Ovary (tissue), 9 donors: ENCODE results near the gene SLC28A2. TPM values are rescaled to one million over a fixed set of nuclear protein-coding genes. Genes with fewer than 3 reads are reported as not detected.

ENCODE experiments used
- DNase-seq, 5 donors: peaks; one replicate each; pipeline ENCODE4 v3.0.0-alpha.2; 2019 to 2020
- H3K27ac ChIP-seq, 2 donors: fragments of 200-600 bp; one replicate each; pipeline versions ENCODE4 v1.5.1 to v1.8.0; 2019 to 2022
- H3K27me3 ChIP-seq: fragments of 200-600 bp; one replicate; pipeline ENCODE4 v1.8.0; 2022
- H3K36me3 ChIP-seq: fragments of 200-600 bp; sonication (generic); one replicate; pipeline ENCODE4 v1.5.1; 2019
- H3K4me1 ChIP-seq: one replicate; pipeline ENCODE4 v1.8.1; 2013; ENCODE audit warnings: mild to moderate bottlenecking, moderate library complexity; ENCODE audit not compliant: insufficient read depth
- H3K4me3 ChIP-seq: fragments of 200-600 bp; sonication (generic); one replicate; pipeline ENCODE4 v1.5.1; 2017
- H3K9me3 ChIP-seq, 2 donors: fragments of 200-600 bp in 1 of 2; sonication (generic) in 1 of 2; one replicate each; pipeline versions ENCODE4 v1.5.1 to v1.8.1; 2013 to 2019; ENCODE audit warnings: mild to moderate bottlenecking in 1 of 2, moderate library complexity in 1 of 2
- CTCF ChIP-seq, 3 donors: fragments of 450-650 bp in 2 of 3; fragments of 200-600 bp in 1 of 3; IDR thresholded peaks; one replicate each; pipeline versions ENCODE4 v1.5.1 to v1.8.0; 2016 to 2022; ENCODE audit warnings: antibody characterized with exemption in 3 of 3, mild to moderate bottlenecking in 1 of 3
- EP300 ChIP-seq: sonication (generic); formaldehyde crosslinking; IDR thresholded peaks from one replicate; pipeline ENCODE4 v1.6.1; 2017; ENCODE audit warnings: antibody characterized with exemption
- POLR2A ChIP-seq: fragments of 450-650 bp; IDR thresholded peaks from one replicate; pipeline ENCODE4 v1.6.1; 2017; ENCODE audit warnings: antibody characterized with exemption, mild to moderate bottlenecking, moderate library complexity
- WGBS, 3 donors: extraction: QIAGEN DNeasy Blood & Tissue Kit in 1 of 3; methylation state at CpG; one replicate each; pipeline versions ENCODE4 v1.1.5 to v1.1.7; 2013 to 2017; 5-methylcytosine and 5-hydroxymethylcytosine counted together
- intact Hi-C, 4 donors: fragments of 100-400 bp; cut with DNase I; formaldehyde crosslinking; loops; one replicate each; pipeline versions ENCODE4 v1.11.0 to v1.15.1; 2022 to 2023
- polyA plus RNA-seq, 2 donors: library from polyadenylated mRNA; stranded (reverse); fragments of 200-250 nt in 1 of 2; fragments of 350-450 nt in 1 of 2; fragmentation: Illumina TruSeq in 1 of 2; extraction: RNeasy Lipid Tissue Mini Kit (QIAGEN cat#74804) in 1 of 2; gene quantifications; one replicate each; pipeline ENCODE4 v1.2.3, GENCODE V29; 2013 to 2014
- total RNA-seq, 7 donors: library from RNA; depleted of rRNA in 2 of 7; stranded (reverse); fragments of >200 nt in 2 of 7; fragmentation: NEBNext Ultra II Directional in 3 of 7; extraction: Animal tissue kit (Norgen Biotek cat#: 25700) in 3 of 7; gene quantifications; one replicate each; pipeline versions ENCODE4 v1.1.0 to v1.2.4, GENCODE V29; 2016 to 2023
- donor health status: DM: no; HTN: no; CAD: no; lungs with moderate emphysema.
- donor health status: DM: no; HTN: no; CAD: no.
- donor health status: Bipolar disorder and iron deficiency.
- donor health status: DM: yes; HTN: yes; CAD: no.
- donor health status: DM: no; HTN: no; CAD: no.
- donor health status: DM: yes; HTN: yes; CAD: no.

Gene SLC28A2
- total and polyA plus RNA-seq, 9 donors, result 0.06 to 0.31 (median 0.15) TPM; not detected in 5

DNA sequence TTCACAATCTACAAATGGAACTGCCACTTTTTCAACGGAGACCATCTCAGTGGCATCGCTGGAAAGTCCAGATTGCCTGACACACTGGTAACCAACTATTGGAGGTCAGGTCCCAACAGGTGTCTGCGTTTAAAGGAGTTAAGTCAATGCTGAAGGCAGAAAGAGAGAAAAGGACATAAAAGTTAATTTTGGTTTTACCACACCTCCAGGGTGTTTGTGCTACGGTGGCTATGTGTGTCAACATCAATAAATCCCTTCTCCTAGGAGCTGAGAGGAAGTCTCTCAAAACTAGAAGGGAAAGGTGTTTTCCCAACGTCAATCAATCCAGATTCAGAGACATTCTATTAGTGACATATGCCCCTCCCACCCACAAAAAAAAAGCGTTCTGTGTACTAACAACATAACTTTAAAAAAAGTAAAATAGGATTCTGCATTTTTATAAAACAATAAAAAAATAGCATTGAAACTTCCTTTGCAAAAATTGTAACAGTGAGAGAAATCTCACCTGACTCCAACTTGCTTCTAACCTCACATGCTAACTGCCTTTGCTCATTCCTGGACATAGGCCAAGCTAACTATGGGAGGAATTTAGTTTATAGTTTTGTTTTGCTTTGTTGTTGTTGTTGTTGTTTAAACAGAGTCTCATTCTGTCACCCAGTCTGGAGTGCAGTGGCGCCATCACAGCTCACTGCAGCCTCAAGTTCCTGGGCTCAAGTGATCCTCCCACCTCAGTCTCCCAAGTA, 67.6 kb downstream of the SLC28A2 start:
- intact Hi-C loops, result loop anchor here in 1 of 4 donors (10.0 kb wide), 1 partner anchor 975 kb away; no protein-coding TSS in a partner anchor
- DNase-seq, result no peak
- H3K4me1 ChIP-seq, result no peaks in the 10 kb centered on the region
- no peak for TF ChIP-seq POLR2A
- TF ChIP-seq CTCF (IDR thresholded peaks at IDR 0.05), result no peak
- no peak for TF ChIP-seq EP300
- H3K9me3 ChIP-seq, result no peaks in the 10 kb centered on the region
- H3K27me3 ChIP-seq, result no peaks in the 10 kb centered on the region
- no peak overlapping the region for H3K27ac ChIP-seq
- H3K36me3 ChIP-seq, result no peaks in the 10 kb centered on the region
- 79 to 84% (median 81%) methylated on average over 7 of the region's 7 CpGs for WGBS, 3 donors
- H3K4me3 ChIP-seq, result no peak overlapping the region

DNA sequence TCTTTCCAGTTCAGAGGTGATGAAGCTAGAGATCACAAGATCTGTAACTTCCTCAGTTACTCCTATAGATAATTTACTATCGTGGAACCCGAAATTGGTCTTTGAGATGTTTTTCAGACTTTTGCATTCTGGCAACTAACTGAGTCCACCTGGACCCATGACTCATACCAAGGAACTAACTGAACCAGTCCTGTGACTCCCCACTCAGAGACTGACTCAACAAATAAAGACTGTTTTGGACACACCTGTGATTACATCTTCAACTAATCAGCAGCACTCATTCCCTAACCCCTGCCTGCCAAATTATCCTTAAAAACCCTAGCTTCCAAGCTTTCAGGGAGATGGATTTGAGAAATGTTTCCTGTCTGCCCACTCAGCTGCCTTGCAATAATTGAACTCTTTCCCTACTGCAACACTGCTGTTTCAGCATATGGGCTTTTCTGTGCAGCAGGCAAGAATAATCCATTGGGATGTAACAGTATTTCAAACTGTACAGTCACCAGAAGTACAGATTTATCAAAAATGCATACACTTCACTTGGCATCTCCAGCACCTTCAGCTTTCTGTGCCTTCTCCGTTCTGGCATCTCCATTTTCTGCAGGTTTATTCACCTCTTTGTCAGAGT, 68.7 kb downstream of the SLC28A2 start:
- Histone ChIP-seq H3K27ac (no peak overlapping the region), H3K4me1 (no peaks in the 10 kb centered on the region), H3K27me3 (no peaks in the 10 kb centered on the region), H3K9me3 (no peaks in the 10 kb centered on the region), H3K36me3 (no peaks in the 10 kb centered on the region), H3K4me3 (no peak overlapping the region)
- no peak for DNase-seq
- intact Hi-C loops, result loop anchor here in 1 of 4 donors (10.0 kb wide), 1 partner anchor 974 kb away; no protein-coding TSS in a partner anchor
- no peak for TF ChIP-seq CTCF (IDR thresholded peaks at IDR 0.05)
- TF ChIP-seq EP300, result no peak
- TF ChIP-seq POLR2A, result no peak
- WGBS, 3 donors, result 60 to 71% (median 62%) methylated on average over 3 of the region's 3 CpGs

GRCh38 chr15:45326280-45326679, 74.2 kb downstream of the SLC28A2 start:
- H3K27me3 ChIP-seq, result no peaks in the 10 kb centered on the region
- WGBS, 3 donors, result 84 to 89% (median 87%) methylated on average over 5 of the region's 5 CpGs
- no peak overlapping the region for H3K27ac ChIP-seq
- intact Hi-C loops, result loop anchor here in 1 of 4 donors (10.0 kb wide), 1 partner anchor 969 kb away; no protein-coding TSS in a partner anchor
- TF ChIP-seq EP300 (no peak), POLR2A (no peak), CTCF (IDR thresholded peaks at IDR 0.05) (no peak)
- no peaks in the 10 kb centered on the region for H3K36me3 ChIP-seq
- DNase-seq, result no peak
- no peaks in the 10 kb centered on the region for H3K4me1 ChIP-seq
- H3K9me3 ChIP-seq, result no peaks in the 10 kb centered on the region
- no peak overlapping the region for H3K4me3 ChIP-seq

GRCh38 chr15:45326741-45327140, 74.7 kb downstream of the SLC28A2 start:
- H3K9me3 ChIP-seq, result no peaks in the 10 kb centered on the region

More at GRCh38 chr15:45326741-45327140, 74.7 kb downstream of the SLC28A2 start:
- no peak for TF ChIP-seq CTCF (IDR thresholded peaks at IDR 0.05)
- TF ChIP-seq EP300, result no peak
- no peak for TF ChIP-seq POLR2A
- Histone ChIP-seq H3K4me1 (peaks cover 2% of the 10 kb centered on the region), H3K4me3 (no peak overlapping the region), H3K27me3 (no peaks in the 10 kb centered on the region), H3K27ac (no peak overlapping the region), H3K36me3 (no peaks in the 10 kb centered on the region)
- no peak for DNase-seq
- 79 to 82% (median 81%) methylated on average over 7 of the region's 7 CpGs for WGBS, 3 donors
- intact Hi-C loops, result loop anchor here in 1 of 4 donors (10.0 kb wide), 1 partner anchor 968 kb away; no protein-coding TSS in a partner anchor

Other genes with a start within 250 kb of the SLC28A2 start
- 10 to 100 TPM in 3 of 7 donors, 1 to 10 TPM in 4; 3.9 to 10.4 (median 8.3) TPM for gene SORD, start 229.0 kb upstream of the SLC28A2 start, total RNA-seq
- 10 to 100 TPM in 1 of 2 donors, 1 to 10 TPM in 1; 4.3 to 25.0 TPM for gene SORD, start 229.0 kb upstream of the SLC28A2 start, polyA plus RNA-seq
- 1 to 10 TPM in 1 of 7 donors, under 1 TPM in 6; 0.05 to 1.1 (median 0.63) TPM for gene DUOX2, start 138.1 kb upstream of the SLC28A2 start, total RNA-seq
- 1 to 10 TPM in 1 of 2 donors, under 1 TPM in 1; 0.30 to 1.6 TPM for gene DUOX2, start 138.1 kb upstream of the SLC28A2 start, polyA plus RNA-seq
- gene DUOXA2, start 137.9 kb upstream of the SLC28A2 start, total RNA-seq, result under 1 TPM in 1 of 7 donors, not detected in 6; 0.18 TPM
- under 1 TPM in 1 of 2 donors, not detected in 1; 0.17 TPM for gene DUOXA2, start 137.9 kb upstream of the SLC28A2 start, polyA plus RNA-seq
- 1 to 10 TPM in 4 of 7 donors, under 1 TPM in 3; 0.30 to 4.1 (median 1.2) TPM for gene DUOXA1, start 122.4 kb upstream of the SLC28A2 start, total RNA-seq
- gene DUOXA1, start 122.4 kb upstream of the SLC28A2 start, polyA plus RNA-seq, result under 1 TPM; 0.51 to 0.77 TPM
- 1 to 10 TPM in 5 of 7 donors, under 1 TPM in 2; 0.23 to 9.2 (median 2.2) TPM for gene DUOX1, start 122.2 kb upstream of the SLC28A2 start, total RNA-seq
- gene DUOX1, start 122.2 kb upstream of the SLC28A2 start, polyA plus RNA-seq, result under 1 TPM; 0.47 to 0.87 TPM
- gene SHF, start 64.3 kb upstream of the SLC28A2 start, total RNA-seq, result 10 to 100 TPM; 18.3 to 45.3 (median 30.5) TPM
- gene SHF, start 64.3 kb upstream of the SLC28A2 start, polyA plus RNA-seq, result 10 to 100 TPM; 17.5 to 31.2 TPM
- 100 to 1,000 TPM in 6 of 7 donors, 10 to 100 TPM in 1; 43.6 to 218 (median 160) TPM for gene GATM, start 126.3 kb downstream of the SLC28A2 start, total RNA-seq
- gene GATM, start 126.3 kb downstream of the SLC28A2 start, polyA plus RNA-seq, result 100 to 1,000 TPM; 104 to 116 TPM